Fibroblast of lung (primary cell): ENCODE data around the gene MYBBP1A. TPM values are rescaled to one million over a fixed set of nuclear protein-coding genes. Genes with fewer than 3 reads are reported as not detected.

Experiments used
- DNase-seq, 2 donors: peaks; one replicate each; pipeline versions ENCODE4 v3.0.0 to v3.0.0-alpha.2; 2010; ENCODE audit warnings: low read depth in 2 of 2
- H2AFZ ChIP-seq: 2 replicates; pipeline ENCODE4 v1.5.1; 2012; ENCODE audit warnings: low read length, control low read depth, inconsistent platforms
- H3K27ac ChIP-seq: 2 replicates; pipeline ENCODE4 v1.5.1; 2011; ENCODE audit warnings: low read length, control low read depth; ENCODE audit not compliant: insufficient read depth
- H3K27me3 ChIP-seq: 2 replicates; pipeline ENCODE4 v1.5.1; 2011; ENCODE audit warnings: mild to moderate bottlenecking, low read length; ENCODE audit not compliant: control insufficient read depth, insufficient read depth
- H3K36me3 ChIP-seq: 2 replicates; pipeline ENCODE4 v1.5.1; 2011; ENCODE audit warnings: low read length; ENCODE audit not compliant: control insufficient read depth, insufficient read depth
- H3K4me1 ChIP-seq: 2 replicates; pipeline ENCODE4 v1.5.1; 2011; ENCODE audit warnings: low read length; ENCODE audit not compliant: control insufficient read depth, insufficient read depth; ENCODE audit errors: extremely low read depth
- H3K4me2 ChIP-seq: 2 replicates; pipeline ENCODE4 v1.5.1; 2011; ENCODE audit warnings: low read length, control low read depth; ENCODE audit not compliant: insufficient read depth; ENCODE audit errors: extremely low read depth
- H3K4me3 ChIP-seq, 4 experiments: fragments of 200-600 bp in 1 of 4; sonication (generic) in 1 of 4; replicated peaks in 1 of 4; 2 replicates each; pipeline ENCODE4 v1.5.1; 2011 to 2016; ENCODE audit warnings: low read length in 4 of 4, low read depth in 3 of 4, mild to moderate bottlenecking in 3 of 4, control low read depth in 2 of 4, inconsistent platforms in 1 of 4, mixed read lengths in 1 of 4; ENCODE audit not compliant: insufficient read depth in 1 of 4; ENCODE audit errors: control extremely low read depth in 1 of 4
- H3K79me2 ChIP-seq: 2 replicates; pipeline ENCODE4 v1.5.1; 2012; ENCODE audit warnings: mild to moderate bottlenecking, low read length, inconsistent platforms; ENCODE audit not compliant: control insufficient read depth, insufficient read depth
- H3K9ac ChIP-seq: 2 replicates; pipeline ENCODE4 v1.5.1; 2011; ENCODE audit warnings: mild to moderate bottlenecking, low read length, control low read depth; ENCODE audit not compliant: insufficient read depth
- H3K9me3 ChIP-seq: 2 replicates; pipeline ENCODE4 v1.5.1; 2012; ENCODE audit warnings: low read depth, low read length; ENCODE audit not compliant: control insufficient read depth, insufficient read depth
- H4K20me1 ChIP-seq: 2 replicates; pipeline ENCODE4 v1.5.1; 2011; ENCODE audit warnings: low read length; ENCODE audit not compliant: control insufficient read depth, insufficient read depth; ENCODE audit errors: extremely low read depth
- CTCF ChIP-seq, 2 donors: IDR thresholded peaks in 1 of 2; conservative IDR thresholded peaks in 1 of 2; 1 replicate in 1 of 2; 2 replicates in 1 of 2; pipeline ENCODE4 v1.5.1; 2011 to 2012; ENCODE audit warnings: low read length in 2 of 2, control low read depth in 1 of 2, inconsistent platforms in 1 of 2, low read depth in 1 of 2, mild to moderate bottlenecking in 1 of 2
- EZH2 ChIP-seq: IDR thresholded peaks from 2 replicates; pipeline ENCODE4 v1.5.1; 2012; ENCODE audit warnings: low read length, control low read depth, mild to moderate bottlenecking; ENCODE audit errors: missing control alignments
- polyA plus RNA-seq, 2 donors: library from polyadenylated mRNA; depleted of rRNA in 1 of 2; stranded (reverse) in 1 of 2; unstranded in 1 of 2; fragments of >200 nt; gene quantifications; 2 replicates each; pipeline ENCODE4 v1.2.1, GENCODE V29; 2011 to 2012; ENCODE audit warnings: missing spikeins in 1 of 2
- total RNA-seq: library from RNA; depleted of rRNA; stranded (reverse); fragments of >200 nt; gene quantifications from 2 replicates; pipeline ENCODE4 v1.2.1, GENCODE V29; 2014

Gene MYBBP1A
- total and polyA plus RNA-seq, 2 donors (not counting 1 experiment from before 2014, with no cell fraction given), result 14.1 to 28.6 TPM

- Histone ChIP-seq H3K9ac (no peak overlapping the region), H4K20me1 (no peaks in the 10 kb centered on the region), H2AFZ (no peak overlapping the region), H3K9me3 (no peaks in the 10 kb centered on the region), H3K27ac (no peak overlapping the region), H3K4me2 (no peak overlapping the region), H3K36me3 (no peaks in the 10 kb centered on the region), H3K79me2 (no peaks in the 10 kb centered on the region), H3K4me3 (no peak overlapping the region), H3K4me1 (no peaks in the 10 kb centered on the region), H3K27me3 (peaks cover 14% of the 10 kb centered on the region)
- no peak for DNase-seq
- TF ChIP-seq EZH2, result no peak
- no peak for TF ChIP-seq CTCF (conservative IDR thresholded peaks at IDR 0.05 in 1 of 2, IDR thresholded peaks at IDR 0.05 in 1 of 2; ENCODE audit: low read depth in 1 of 2, low read length in 2 of 2)
These were observed 33.9 kb upstream of the MYBBP1A start for GRCh38 chr17:4588898-4589625.

GRCh38 chr17:4588391-4588790 lies 33.2 kb upstream of the MYBBP1A start:
- Histone ChIP-seq H3K4me1 (no peaks in the 10 kb centered on the region), H3K27ac (no peak overlapping the region), H3K27me3 (peaks cover 21% of the 10 kb centered on the region), H3K4me2 (no peak overlapping the region), H3K9me3 (no peaks in the 10 kb centered on the region), H3K4me3 (no peak overlapping the region), H3K9ac (no peak overlapping the region), H2AFZ (no peak overlapping the region), H3K79me2 (no peaks in the 10 kb centered on the region), H4K20me1 (no peaks in the 10 kb centered on the region), H3K36me3 (no peaks in the 10 kb centered on the region)
- TF ChIP-seq EZH2 (no peak), CTCF (conservative IDR thresholded peaks at IDR 0.05 in 1 of 2, IDR thresholded peaks at IDR 0.05 in 1 of 2; ENCODE audit: low read depth in 1 of 2, low read length in 2 of 2) (no peak)
- no peak for DNase-seq

GRCh38 chr17:4587803-4588202 lies 32.6 kb upstream of the MYBBP1A start:
- peaks cover 26% of the 10 kb centered on the region for H3K27me3 ChIP-seq
- TF ChIP-seq EZH2 (no peak), CTCF (conservative IDR thresholded peaks at IDR 0.05 in 1 of 2, IDR thresholded peaks at IDR 0.05 in 1 of 2; ENCODE audit: low read depth in 1 of 2, low read length in 2 of 2) (no peak)
- H3K4me1 ChIP-seq, result no peaks in the 10 kb centered on the region

More at GRCh38 chr17:4587803-4588202, 32.6 kb upstream of the MYBBP1A start:
- Histone ChIP-seq H3K27ac (no peak overlapping the region), H3K4me3 (no peak overlapping the region), H2AFZ (no peak overlapping the region), H3K9ac (no peak overlapping the region), H3K79me2 (no peaks in the 10 kb centered on the region), H3K4me2 (no peak overlapping the region), H3K36me3 (no peaks in the 10 kb centered on the region), H3K9me3 (no peaks in the 10 kb centered on the region), H4K20me1 (no peaks in the 10 kb centered on the region)
- no peak for DNase-seq
